Stimulated activated CD4-positive, alpha-beta T cell treated with anti-CD3 and anti-CD28 coated beads, Interleukin-12 subunit alpha, Interleukin-12 subunit beta, amount 100 ng/mL, for 48 hours (primary cell): ENCODE measurements around the gene SMC1B.
A peak's percentile ranks its signal among the peaks of the same experiment; 100 is the strongest.
"Not testable (repeated sequence)": the region's sequence is repeated elsewhere in the genome, so short reads cannot be mapped to it uniquely, and the experiment has no call there.

Source experiments
- DNase-seq, 3 donors: peaks; one replicate each; pipeline ENCODE4 v3.0.0-alpha.2; 2020; ENCODE audit warnings: low read depth in 2 of 3, low spot score in 1 of 3

SMC1B gene

DNA sequence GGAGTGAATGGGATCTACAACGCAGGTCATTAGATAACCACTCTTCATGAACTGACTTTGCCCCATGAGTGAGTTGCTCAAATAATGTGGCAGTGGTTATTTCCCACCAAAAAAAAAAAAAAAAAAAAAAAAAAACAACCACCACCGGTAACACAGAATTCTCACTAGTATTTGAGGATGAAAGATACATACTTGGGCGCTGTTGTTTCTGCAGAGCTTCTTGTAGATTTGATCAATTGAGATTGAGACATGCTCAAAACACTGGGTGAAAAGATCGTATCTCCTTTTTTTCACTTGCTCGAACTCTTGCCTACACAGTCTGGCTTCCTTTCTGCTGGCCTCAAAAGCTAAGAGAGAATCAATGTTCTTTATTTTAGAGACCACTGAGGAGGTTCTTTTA is 59.6 kb downstream of the SMC1B start:
- no peak for DNase-seq

- DNase-seq, result not testable (repeated sequence)
These were observed 60.6 kb downstream of the SMC1B start for GRCh38 chr22:45352757-45353156.

GRCh38 chr22:45351956-45352355 is 61.4 kb downstream of the SMC1B start:
- DNase-seq, result no peak

GRCh38 chr22:45349916-45350315 is 63.5 kb downstream of the SMC1B start:
- no peak for DNase-seq

- no peak for DNase-seq
These were observed 69.1 kb downstream of the SMC1B start for GRCh38 chr22:45344334-45344733.

DNA sequence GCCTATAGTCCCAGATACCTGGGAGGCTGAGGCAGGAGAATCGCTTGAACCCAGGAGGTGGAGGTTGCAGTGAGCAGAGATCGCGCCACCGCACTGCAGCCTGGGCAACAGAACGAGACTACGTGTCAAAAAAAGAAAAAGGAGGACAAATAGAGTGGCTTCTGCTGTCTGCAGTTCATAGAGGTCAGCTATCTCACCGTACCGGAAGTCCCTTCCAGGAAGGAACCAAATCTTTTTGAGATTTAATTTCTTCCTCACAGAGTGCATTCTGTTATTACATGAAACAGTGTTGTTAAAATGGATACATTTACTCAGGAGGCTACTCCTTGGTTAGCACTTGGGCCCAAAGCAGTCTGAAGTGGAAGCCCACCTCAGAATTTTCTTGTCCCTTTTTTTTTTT is 70.3 kb downstream of the SMC1B start:
- DNase-seq, result no peak

DNA sequence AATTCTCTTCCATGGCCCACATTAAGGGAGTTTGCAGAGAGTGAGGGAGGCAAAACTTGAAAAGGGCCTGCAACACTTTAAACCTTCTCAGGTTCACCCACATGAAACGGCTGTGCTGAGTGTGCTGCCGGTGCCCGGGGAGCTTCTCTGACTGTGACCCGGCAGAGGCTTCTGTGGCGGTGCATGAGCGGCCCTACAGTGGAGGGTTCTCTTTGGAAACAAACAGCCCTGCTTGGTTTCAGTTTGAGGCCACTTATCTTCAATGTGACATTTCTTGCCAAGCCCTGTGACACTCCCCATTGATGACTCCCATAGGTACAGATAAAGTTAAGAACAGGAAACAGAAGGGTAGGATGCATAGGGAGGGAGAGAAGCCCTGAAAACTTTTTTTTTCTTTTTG is 71.9 kb downstream of the SMC1B start:
- DNase-seq, result peak in 2 of 3 donors; percentile 40 to 50

GRCh38 chr22:45340323-45340722 is 73.1 kb downstream of the SMC1B start:
- DNase-seq, result no peak

GRCh38 chr22:45338795-45339194 is 74.6 kb downstream of the SMC1B start:
- DNase-seq, result no peak

GRCh38 chr22:45337536-45337935 is 75.9 kb downstream of the SMC1B start:
- no peak for DNase-seq

- DNase-seq, result no peak
These were observed 76.4 kb downstream of the SMC1B start for GRCh38 chr22:45336971-45337431.

GRCh38 chr22:45335854-45336522 is 77.4 kb downstream of the SMC1B start:
- no peak for DNase-seq

- no peak for DNase-seq
These were observed 78.2 kb downstream of the SMC1B start for GRCh38 chr22:45335021-45335818.

GRCh38 chr22:45334528-45334927 is 78.9 kb downstream of the SMC1B start:
- no peak for DNase-seq

- no peak for DNase-seq
These were observed 79.3 kb downstream of the SMC1B start for GRCh38 chr22:45334068-45334467.

DNA sequence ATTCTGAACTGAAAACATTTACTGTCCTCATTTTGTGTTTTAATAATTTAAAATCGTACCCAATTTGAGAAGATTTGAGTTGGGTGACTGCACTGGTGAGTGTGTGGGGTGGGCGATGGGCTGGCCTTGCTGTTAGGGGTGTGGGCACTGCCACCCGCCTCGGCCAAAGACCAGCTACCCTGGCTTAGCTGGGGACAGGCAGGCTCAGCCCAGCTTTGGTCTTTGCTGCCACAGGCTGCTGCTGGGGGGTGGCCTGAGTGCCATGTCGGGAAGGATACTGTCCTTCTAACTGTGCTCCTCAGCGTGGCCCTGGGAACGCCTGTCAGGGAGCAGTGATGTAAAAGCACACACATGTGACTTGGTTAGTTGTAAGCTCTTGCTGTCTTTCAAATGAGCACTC is 81.4 kb downstream of the SMC1B start:
- no peak for DNase-seq

- no peak for DNase-seq
These were observed 81.9 kb downstream of the SMC1B start for GRCh38 chr22:45331486-45331885.

DNA sequence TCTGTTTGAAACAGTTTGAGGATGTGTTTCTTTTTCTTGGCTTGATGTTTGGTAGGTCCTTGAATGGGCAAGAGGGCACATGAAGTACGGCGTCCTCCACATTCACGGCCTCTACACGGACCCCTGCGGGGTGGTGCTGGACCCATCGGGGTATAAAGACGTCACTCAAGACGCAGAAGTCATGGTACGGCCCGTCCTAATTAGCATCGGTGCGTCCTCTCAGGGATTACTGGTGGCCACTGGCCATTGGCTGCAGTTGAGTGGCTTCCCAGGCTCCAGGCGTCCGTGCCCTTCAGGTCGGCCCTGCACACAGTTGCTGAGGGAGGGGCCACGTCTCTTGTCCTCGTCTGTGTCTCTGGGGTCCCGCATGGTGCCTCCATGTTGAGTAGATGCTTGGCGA is 82.9 kb downstream of the SMC1B start:
- no peak for DNase-seq

GRCh38 chr22:45329530-45329936 is 83.9 kb downstream of the SMC1B start:
- no peak for DNase-seq

DNA sequence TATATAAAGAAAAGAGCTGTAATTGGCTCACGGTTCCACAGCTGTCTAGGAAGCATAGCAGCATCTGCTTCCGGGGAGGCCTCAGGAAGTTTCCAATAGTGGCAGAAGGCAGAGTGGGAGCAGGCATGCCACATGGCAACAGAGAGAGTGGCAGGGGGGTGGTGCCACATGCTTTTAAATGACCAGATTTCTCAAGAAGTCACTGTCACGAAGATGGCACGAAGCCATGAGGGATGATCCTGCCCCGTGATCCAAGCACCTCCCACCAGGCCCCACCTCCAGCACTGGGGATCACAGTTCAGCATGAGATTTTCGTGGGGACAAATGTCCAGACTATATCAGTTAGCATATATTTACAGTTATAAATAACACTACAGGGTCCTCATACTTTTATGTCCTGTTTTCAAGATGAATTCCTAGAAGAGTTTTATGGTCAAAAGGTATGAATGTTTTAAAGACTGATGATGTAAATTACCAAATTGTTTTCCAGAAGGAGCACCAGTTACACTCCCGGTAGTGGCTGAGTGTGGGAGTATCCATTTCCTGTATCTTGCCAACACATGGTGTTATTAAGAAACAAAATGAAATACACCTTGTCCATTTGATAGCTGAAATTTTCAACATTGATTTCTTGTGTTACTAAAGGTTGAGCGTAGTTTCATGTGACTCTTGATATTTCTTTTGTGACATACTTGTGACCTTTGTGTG is 84.4 kb downstream of the SMC1B start:
- no peak for DNase-seq

GRCh38 chr22:45328261-45328660 is 85.1 kb downstream of the SMC1B start:
- not testable (repeated sequence) for DNase-seq

DNA sequence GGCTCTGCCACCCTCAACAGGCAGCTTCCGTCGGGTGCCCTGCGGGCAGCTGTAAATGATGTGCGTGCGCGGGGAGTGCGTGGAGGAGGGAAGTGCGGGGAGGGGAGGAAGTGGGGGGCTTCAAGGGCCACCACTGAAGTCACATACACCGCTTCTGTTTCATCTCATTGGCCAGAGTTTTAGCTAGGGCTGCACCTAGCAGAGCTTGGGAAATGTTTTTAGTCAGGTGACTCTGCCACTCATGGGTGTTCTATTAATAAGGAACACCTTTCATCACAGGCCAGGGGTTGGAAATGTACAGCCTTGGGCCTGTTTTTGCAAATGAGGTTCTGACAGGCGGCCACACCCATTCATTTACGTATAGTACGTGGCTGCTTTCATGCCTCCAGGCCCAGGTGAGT is 89.1 kb downstream of the SMC1B start:
- no peak for DNase-seq
